GM11168 (cell line): ENCODE measurements around the gene TNRC6C.

Experiments
- in situ Hi-C: fragments of 300-500 bp; cut with MboI; formaldehyde crosslinking; loops from one replicate; pipeline ENCODE4 v1.12.0; 2022; ENCODE audit warnings: low sequenced_read_pairs; ENCODE audit not compliant: unreplicated experiment

TNRC6C gene

GRCh38 chr17:77957857-77958715, at the start of gene TNRC6C:
Gene TNRC6C, plus strand, starts transcription at chr17:77958703. Its CDS starts 45,504 bp downstream, at chr17:78004207.
- in situ Hi-C loops, result no loop called here

GRCh38 chr17:77909236-77909635, 49.3 kb upstream of the TNRC6C start:
- in situ Hi-C loops, result no loop called here

GRCh38 chr17:77909816-77910215, 48.7 kb upstream of the TNRC6C start:
- in situ Hi-C loops, result no loop called here

GRCh38 chr17:77914385-77915254, 43.9 kb upstream of the TNRC6C start:
- in situ Hi-C loops, result no loop called here

GRCh38 chr17:77915594-77916021, 42.9 kb upstream of the TNRC6C start:
- in situ Hi-C loops, result no loop called here

GRCh38 chr17:77916264-77916663, 42.2 kb upstream of the TNRC6C start:
- in situ Hi-C loops, result no loop called here

GRCh38 chr17:77916703-77917481, 41.6 kb upstream of the TNRC6C start:
- in situ Hi-C loops, result no loop called here

GRCh38 chr17:77919276-77919675, 39.2 kb upstream of the TNRC6C start:
- in situ Hi-C loops, result no loop called here

- in situ Hi-C loops, result no loop called here
Observed at GRCh38 chr17:77923135-77923534, 35.4 kb upstream of the TNRC6C start.

- in situ Hi-C loops, result no loop called here
Observed at GRCh38 chr17:77923776-77924513, 34.6 kb upstream of the TNRC6C start.

- in situ Hi-C loops, result no loop called here
Observed at GRCh38 chr17:77924757-77925336, 33.7 kb upstream of the TNRC6C start.

- in situ Hi-C loops, result no loop called here
Observed at GRCh38 chr17:77925831-77926543, 32.5 kb upstream of the TNRC6C start.

- in situ Hi-C loops, result no loop called here
Observed at GRCh38 chr17:77926981-77927380, 31.5 kb upstream of the TNRC6C start.

- in situ Hi-C loops, result no loop called here
Observed at GRCh38 chr17:77927777-77928518, 30.6 kb upstream of the TNRC6C start.

- in situ Hi-C loops, result no loop called here
Observed at GRCh38 chr17:77928519-77929179, 29.9 kb upstream of the TNRC6C start.

GRCh38 chr17:77929180-77929564, 29.3 kb upstream of the TNRC6C start:
- in situ Hi-C loops, result no loop called here

- in situ Hi-C loops, result no loop called here
Observed at GRCh38 chr17:77929871-77930436, 28.5 kb upstream of the TNRC6C start.
